ENCODE measurements around the gene GIMAP8. TPM values are rescaled to one million over a fixed set of nuclear protein-coding genes. Genes with fewer than 3 reads are reported as not detected.

Gene GIMAP8
- total RNA-seq = 103 and 157 TPM in 2 replicates

DNA sequence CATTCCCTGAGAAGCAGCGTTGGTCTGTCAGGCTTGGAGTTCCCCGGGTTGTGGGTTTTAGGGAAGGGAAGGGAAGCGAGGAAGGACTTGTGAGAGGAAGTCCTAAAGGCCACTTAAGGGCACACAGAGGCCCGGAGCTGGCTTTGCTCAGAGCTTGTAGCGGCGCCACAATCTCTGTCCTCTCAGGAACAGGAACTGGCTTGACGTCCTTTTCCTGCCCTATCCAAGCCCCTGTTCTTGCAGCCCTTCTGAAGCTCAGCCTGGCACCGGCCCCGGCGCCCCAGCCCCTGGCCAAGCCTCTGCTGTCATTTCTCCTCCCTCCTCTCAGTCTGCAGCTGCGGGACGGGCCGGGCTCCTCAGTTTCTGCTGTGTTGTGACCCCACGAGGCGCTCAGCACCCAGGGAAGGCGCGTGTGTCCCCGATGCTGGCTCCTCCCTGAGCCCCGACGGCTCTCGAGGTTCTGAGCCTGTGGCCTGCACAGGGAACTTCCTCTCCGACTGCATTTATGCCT lies at the start of gene GIMAP8:
GIMAP8 (plus strand) TSS at position 140 of the 511 bp plus-strand sequence. CDS start 16,069 bp downstream, outside the sequence.
- DNase-seq (ENCODE audit: low read depth in 2 of 2) = peak; percentile 47 to 81

DNA sequence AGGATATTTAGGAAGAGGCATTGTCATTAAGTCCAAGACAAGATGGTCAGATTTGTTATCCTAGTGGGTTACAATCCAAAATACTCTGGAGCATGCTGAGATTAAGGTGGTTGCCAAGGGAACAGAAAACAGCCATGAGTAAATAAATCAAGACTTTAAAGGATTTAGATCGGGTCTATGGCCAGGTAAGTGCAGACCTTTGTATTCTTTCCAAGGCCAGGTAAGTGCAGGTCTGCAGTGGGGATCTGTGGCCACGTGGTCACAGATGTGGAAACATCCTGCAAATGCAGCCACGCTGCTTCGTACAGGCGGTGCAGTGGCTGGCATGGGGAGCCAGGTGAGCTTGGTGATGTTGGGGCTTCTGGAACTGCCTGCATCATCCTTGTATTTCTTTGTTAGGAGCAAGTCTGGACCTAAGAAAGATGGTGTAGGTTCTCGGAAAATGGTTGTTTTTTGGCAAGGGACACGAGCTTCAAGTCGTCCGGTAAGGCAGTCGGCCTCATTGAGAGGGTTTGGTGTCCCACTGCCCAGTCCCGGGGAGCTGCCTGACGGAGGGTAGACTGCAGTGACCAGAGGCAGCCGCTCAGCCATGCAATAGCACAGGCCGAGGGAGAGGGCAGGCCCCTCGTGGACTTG lies 49.5 kb upstream of the GIMAP8 start:
- no peak for DNase-seq (ENCODE audit: low read depth in 2 of 2)

DNA sequence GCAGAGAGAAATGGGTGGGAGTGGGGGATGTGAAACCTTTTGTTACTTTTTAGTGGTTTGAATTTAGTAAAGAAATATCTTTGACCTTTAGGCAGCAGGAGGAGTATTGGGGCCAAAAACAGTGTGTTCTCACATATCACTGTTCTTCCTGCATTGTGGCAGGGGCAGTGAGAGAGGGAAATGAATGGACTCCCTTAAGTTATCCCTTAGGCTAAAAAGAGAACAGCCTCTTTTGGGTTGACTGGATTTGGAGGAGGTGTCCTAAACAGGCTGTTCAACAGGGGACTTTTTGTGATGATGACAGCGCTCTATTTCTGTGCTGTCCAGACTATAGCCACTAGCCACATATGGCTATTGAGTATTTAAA lies 49.0 kb upstream of the GIMAP8 start:
- DNase-seq (ENCODE audit: low read depth in 2 of 2) = no peak

DNA sequence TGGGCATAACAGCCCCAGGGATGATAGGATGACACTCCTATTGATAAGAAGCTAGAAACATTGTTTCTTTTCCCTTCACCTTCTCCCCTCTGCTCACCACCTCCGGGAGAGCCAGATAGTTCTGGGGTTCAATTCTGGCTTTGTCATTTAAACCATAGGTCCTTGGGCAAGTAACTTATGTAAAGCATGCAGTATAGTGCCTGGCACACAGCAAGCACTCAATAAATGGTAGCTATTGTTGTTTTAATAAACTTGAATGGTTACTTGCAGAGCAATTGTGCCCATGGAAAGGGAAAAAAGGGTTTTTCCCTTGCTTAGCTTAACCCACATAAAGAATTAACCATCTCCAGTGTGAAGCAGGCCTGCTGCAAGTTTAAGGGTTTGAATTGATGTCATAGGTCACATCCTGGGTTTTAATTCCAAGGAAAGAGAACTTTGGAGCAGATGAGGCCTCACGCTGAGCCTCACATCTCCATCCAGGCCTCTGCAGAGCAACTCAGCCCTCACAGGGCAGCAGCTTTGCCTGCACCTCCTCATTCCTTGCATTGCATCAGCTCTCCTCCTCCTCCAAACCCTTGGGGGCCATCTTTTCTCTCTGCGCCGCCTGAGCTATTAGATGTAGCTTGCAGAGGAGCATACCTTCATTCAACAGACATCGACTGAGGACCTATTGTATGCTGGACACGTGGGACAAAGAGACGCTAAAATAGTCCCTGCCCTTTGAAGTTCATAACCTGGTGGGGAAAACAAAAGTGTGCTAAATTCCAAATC lies 48.4 kb upstream of the GIMAP8 start:
- no peak for DNase-seq (ENCODE audit: low read depth in 2 of 2)

DNA sequence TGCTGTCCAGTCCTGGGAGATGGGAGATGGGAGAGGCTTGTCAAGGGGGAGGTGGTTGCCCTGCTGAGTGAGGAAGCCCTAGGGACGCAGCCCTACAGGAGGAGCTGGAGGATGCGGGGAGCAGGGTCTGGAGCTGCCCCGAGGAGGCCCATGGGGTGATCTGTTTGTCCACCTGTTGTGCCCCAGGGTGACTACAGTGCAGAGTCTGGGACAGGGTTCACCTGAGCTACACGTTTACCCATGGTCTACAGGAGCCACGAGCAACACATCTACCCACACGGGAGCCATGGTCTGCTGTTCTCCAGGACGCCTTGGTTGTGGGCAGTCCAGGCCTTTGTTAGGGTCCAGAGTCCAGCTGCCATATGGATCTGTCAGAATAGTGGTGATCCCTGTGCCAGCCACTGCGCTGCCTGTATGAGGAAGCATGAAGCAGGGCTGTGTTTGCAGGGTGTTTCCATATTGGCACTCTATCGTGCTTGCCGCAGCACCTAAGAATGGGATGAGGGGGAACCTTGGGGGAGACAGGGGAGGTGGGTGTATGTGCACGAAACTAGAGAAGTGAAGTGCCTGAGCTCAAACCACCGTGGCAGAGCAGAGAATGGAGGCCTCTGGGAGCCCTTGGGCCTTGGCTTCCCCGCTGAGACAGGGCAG lies 47.6 kb upstream of the GIMAP8 start:
- DNase-seq (ENCODE audit: low read depth in 2 of 2) = no peak

DNA sequence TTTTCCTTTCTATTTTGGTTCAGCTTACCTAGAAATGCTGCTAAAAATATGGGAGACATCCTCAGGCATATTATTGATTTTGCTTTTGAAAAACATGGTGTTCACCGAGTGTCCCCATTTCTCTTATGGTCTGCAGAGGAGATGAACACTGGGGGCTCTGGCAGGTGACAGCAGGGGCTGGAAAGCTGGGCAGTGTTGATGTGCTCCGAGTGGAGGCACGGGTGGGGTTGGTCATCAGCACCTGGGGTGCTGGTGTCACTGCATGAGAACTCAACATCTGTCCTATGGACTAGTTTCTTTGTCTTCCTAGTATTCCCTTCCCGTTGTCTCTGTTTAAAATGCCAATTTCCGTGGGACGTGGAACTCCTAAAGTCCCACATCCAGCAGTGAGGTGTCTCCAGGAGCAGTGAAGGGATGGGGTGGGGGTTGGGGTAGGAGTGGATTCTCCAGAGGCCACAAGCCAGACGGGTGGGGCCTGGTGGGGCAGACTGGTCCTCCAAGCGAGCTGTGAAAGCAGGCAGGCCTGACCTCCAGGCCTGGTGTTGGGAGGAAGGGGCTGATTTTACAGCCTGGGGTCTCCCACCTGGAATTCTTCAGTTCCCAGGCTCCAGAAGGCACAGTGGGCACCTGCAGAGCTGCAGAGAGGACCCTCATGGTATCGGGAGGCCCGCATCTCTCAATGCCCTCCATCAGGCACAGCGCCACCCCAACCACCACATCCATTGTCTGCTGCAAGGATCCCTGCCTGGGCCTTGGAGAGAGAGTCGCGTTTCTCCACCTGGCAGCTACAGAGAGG lies 46.9 kb upstream of the GIMAP8 start:
- no peak for DNase-seq (ENCODE audit: low read depth in 2 of 2)

DNA sequence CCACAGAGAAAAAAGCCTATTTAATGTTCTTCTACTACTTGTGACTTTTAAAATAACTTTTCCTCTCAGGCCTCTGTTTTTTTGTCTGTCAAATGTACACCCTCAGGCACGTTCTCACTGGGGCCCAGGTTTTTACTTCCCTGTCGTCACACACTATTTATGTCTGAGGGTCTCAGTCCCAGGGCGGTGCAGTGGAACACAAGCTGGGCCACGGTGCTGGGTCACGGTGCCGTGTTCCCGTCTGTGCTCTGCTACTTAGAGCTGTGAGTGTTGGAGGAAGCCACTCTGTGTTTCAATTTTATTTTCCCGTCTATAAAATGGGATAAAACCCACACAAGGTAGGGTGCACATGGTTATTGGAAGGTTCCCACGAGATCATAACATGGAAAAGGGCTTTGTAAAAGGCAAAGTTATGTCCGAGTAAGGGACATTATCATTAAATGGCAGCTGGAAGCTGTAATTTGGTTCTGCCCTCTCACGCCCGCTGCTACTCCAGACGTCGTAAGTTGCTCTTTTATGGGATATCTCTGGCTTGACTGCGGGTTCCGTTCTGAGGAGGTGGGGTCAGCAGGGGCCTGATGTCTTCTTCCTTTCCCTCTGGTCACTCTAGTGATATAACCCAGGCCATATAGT lies 46.1 kb upstream of the GIMAP8 start:
- peak in 1 of 2 donors; percentile 16 for DNase-seq (ENCODE audit: low read depth in 2 of 2)

DNA sequence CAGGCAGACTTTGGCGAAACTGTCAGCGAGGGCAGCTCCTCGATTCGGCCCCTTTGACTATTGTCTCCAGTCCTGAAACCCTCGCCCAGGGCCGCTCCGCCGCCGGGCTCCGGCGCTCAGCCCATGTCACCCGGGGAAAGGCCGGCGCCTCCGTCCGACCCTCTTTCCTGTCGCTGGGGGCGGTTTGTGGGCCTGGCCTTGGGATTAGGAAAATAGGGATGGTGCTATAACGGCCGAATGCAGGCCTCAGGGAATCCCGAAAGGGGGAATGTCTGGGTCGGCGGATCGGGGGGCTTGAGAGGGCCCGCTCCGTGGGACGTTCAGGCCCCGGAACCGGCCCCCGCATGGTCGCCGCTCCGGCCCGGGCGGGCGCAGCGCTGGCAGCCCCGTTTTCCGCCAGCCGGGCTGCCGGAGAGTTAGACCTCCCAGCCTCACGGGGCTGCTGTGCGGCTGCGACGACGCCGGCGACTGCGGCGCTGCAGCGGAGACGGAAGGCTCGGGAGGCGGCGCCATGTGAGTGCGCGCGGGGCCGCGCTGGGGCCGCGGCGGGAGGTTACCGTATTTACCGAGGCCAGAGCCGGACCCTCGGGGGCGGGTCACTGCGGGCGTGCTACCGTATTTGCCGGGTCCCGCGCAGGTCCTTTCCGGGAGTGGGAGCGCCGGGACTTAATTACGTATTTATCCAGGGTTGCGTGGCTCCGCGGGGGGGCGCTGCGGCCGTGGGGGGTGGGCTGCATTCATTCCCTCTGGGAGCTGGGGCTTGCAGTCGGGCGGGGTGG lies 45.4 kb upstream of the GIMAP8 start:
- DNase-seq (ENCODE audit: low read depth in 2 of 2) = peak; percentile 79 to 93

DNA sequence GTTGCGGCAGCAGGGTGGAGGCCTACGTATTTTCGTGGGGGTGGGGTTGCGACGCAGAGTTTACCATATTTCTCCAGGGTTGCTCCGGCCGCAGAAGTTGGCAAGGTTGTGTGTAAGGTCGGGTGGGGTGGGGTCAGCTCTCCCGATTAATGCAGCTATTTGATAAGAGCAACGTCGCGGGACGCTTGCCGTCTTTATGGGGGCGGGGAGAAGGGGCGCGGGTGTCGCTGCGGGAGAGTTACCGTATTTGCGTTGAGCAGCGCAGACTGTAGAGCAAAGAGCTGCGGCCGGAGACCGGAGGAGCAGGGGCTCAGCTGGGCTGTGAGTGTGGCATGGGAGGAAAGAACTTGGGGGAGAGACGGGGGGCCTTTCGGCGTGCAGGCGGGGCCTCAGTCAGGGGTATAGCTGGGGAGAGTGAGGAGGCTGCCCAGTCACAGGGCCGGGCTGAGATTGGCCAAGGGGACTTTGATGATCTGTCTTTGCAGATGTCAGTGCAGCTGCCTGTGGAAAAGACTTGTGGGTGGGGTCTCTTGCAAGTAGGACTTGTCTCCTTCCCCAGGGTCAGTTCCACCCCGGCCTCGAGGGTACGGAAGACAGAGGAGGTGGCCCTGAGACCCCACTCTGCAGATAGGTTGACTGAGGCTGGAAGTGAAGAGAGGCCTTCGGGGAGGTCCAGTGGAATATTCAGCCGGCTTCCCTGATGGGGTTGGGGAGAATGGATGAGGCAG lies 44.7 kb upstream of the GIMAP8 start:
- DNase-seq (ENCODE audit: low read depth in 2 of 2) = peak in 1 of 2 donors; percentile 15

DNA sequence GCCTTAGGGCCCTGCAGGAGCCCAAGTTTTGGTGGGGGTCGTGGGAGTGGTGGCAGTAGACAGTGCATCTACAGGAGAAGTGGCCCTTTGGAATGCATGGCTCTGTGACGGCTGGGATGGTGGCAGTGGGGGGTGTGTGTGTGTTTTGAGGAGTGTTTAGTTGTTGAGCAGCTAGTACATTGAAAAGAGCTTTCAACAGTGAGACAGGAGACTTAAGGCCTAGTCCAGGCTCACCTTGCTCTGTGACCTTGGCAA lies 44.2 kb upstream of the GIMAP8 start:
- DNase-seq (ENCODE audit: low read depth in 2 of 2) = no peak

DNA sequence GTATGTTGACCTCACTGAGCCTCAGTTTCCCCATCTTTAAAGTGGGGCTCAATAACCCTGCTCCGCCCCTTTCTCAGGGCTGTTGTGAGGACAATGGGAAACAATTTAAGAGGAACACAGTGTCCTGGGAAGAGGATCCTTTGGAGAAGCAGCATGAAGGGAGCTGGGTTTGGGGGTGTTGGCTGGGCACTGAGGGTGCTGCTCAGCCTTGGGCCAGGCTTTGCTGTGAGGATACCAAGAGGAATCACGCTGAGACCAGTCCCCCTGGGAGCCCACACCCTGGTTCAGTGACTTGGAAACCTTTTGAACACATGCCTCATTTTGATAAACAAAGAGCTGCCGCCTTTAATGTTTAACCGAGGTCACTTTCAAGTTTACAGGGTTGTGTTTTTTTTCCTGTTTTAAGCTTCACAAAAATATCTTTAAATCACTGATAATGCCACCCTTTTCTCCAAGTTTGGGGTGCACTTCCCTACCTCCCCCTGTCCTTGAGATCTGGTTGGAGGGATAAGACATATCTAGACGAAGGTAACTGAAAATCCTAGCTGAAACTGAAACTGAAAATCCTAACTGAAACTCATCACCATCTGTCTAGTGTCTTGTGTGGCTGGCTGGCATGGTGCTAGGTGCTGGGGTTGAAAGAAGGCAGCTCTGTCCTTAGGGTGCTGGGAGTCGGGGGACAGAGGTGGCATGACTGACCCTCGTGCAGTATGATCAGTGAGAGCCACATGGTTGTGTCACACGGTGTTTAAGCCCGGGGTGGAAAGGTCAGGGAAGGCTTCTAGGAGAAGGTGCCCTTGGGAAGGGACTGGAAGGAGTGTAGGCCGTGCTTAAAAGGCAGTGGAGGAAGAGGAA lies 43.6 kb upstream of the GIMAP8 start:
- no peak for DNase-seq (ENCODE audit: low read depth in 2 of 2)

DNA sequence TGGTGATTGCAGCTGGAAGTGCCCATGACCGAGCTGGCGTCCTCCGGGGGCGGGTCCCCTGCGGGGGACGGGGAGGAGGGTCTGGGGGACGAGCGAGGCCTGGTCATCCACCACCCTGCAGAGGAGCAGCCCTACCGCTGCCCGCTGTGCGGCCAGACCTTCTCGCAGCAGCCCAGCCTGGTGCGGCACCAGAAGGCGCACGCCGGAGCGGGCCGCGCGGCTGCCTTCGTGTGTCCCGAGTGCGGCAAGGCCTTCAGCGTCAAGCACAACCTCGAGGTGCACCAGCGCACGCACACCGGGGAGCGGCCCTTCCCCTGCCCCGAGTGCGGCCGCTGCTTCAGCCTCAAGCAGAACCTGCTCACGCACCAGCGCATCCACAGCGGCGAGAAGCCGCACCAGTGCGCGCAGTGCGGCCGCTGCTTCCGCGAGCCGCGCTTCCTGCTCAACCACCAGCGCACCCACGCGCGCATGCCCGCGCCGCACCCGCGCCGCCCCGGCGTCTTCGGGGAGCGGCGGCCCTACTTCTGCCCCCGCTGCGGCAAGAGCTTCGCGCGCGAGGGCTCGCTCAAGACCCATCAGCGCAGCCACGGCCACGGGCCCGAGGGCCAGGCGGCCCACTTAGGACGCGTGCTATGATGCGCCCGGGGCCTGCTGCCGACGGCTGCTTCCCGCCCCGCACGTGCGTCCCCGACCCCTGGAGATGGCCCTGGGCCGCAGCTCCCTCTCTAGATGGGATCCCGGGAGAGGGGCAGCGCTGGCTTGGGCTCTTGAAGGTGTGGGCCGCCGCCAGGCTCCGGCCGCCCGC lies 42.6 kb upstream of the GIMAP8 start:
- no peak for DNase-seq (ENCODE audit: low read depth in 2 of 2)

DNA sequence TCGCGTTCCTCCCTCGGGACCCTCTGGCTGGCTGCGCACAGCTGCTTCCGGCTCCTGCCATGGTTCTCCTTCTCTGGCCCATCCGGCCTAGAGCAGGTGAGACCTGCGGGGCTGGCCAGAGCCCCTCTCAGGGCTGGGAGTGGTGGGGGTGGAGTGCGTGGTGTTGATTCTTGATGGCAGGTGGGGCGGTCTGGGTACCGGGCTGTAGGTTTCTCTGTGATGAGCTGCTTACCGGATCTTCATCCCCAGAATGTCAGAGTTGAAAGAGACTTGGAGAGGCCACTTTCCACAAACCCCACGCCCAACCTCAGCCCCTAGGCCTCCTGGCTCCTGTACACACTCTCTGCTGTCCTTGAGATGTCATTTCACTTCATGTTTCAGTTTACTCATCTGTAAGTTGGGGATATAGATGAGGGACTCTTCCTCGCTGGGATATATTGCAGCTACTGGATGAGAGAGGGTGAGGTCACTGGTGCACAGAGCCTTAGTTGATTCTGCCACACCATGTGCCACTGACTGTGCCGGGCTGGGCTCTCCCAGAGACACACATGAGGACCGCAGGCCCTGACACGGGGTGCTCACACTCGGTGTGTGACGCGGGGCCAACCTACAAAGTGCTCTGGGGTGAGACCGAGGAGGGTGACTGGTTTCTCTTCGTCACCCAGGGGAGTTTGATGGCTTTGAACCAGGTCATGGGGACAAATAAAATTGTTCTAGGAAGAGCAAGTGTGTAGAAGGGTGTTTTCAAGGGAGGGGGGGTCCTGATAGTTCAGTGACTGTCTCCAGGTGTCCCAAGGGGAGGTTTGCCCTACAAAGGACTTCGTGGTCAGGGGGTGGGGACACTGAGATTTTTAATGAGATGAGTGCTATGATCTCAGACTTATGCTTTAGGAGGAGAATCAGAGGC lies 41.8 kb upstream of the GIMAP8 start:
- no peak for DNase-seq (ENCODE audit: low read depth in 2 of 2)

DNA sequence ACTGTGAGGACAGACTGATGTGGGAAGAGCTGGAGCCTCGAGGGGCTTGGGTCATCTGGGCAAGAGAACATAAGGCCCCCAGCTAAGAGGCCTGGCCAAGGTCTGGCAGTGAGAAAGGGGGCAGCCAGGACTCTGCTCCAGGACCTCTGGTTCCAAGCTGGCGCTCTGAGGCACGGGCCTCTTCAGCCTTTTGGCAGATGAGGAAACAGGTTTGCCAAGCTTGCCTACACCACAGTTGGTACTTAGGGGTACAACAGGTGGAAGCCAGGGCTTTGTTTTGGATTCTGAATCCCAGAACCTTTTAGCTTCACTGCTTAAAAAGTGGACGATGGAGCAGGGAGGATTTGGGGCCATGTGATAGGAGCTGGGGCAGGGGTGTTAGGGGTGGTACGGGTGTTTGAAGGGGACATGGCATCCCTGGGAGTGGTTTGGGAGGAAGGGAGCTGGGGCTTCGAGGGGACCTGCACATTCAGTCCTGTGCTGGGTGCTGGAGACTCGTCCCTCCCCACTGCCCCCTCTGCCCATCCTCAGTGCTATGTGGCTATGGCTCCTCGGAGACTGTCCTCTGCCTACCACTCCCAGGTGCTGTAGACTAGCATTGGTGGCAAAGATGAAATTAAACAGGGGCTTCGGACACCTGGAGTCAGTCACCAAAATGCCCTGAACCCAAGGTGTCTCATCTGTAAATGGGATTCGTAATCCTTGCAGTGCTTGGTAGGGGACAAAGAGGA lies 41.0 kb upstream of the GIMAP8 start:
- DNase-seq (ENCODE audit: low read depth in 2 of 2) = no peak

DNA sequence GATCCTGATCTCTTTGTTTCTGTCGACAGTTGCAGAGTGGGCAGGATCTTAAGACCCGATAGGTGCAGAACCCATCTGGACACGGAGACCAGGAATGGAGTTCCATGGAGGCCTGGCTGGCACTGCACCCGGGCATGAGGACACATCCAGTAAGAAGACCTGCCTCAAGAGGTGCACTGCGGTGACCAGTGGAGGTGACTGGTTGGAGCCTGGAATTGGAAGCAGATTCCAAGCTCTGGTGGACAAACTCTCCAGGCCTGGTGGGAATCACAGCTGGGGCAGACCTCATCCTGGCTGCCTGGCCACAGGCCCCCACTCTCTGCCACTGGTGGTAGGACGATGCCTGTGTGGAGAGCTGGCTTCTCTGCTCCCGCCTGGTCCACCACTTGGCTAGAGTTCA lies 40.3 kb upstream of the GIMAP8 start:
- DNase-seq (ENCODE audit: low read depth in 2 of 2) = no peak

DNA sequence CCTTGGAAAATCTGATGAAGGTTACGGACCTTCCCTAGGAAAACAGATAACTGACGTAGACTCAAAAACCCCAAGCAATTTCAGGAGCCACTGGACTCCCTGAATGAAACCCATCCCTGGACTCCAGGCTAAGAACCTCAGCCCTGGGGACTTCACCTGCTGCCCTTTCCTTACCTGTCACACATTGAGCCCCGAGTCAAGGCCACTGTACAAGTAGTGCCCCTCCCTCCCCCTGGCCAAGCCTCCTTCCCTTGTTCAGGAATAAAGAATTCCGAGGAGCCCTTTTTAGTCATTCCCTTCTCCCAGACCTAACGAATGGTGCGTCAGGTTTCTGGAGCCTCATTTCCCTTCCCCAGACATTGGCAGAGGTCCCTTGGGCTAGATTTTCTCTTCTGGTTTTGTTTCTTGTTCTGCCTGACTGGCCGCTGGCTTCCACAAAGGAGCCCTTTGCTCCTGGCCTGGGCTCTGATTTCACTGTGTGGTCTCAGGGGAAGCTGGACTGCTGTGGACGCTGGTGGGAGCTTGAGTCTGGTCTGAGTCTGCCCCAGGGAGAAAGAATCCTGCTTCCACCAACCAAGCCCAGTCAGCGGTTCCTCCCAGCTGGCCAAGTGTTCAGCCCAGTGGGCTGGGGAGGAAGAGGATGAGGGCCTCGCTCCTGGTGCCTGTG lies 39.6 kb upstream of the GIMAP8 start:
- DNase-seq (ENCODE audit: low read depth in 2 of 2) = no peak
